ENCODE data around the gene PPP1R1A. TPM values are rescaled to one million over a fixed set of nuclear protein-coding genes. Genes with fewer than 3 reads are reported as not detected.

PPP1R1A gene
- polyA plus RNA-seq, 1 donor (not counting 4 experiments of a cell fraction or from before 2014, with no cell fraction given): not detected

DNA sequence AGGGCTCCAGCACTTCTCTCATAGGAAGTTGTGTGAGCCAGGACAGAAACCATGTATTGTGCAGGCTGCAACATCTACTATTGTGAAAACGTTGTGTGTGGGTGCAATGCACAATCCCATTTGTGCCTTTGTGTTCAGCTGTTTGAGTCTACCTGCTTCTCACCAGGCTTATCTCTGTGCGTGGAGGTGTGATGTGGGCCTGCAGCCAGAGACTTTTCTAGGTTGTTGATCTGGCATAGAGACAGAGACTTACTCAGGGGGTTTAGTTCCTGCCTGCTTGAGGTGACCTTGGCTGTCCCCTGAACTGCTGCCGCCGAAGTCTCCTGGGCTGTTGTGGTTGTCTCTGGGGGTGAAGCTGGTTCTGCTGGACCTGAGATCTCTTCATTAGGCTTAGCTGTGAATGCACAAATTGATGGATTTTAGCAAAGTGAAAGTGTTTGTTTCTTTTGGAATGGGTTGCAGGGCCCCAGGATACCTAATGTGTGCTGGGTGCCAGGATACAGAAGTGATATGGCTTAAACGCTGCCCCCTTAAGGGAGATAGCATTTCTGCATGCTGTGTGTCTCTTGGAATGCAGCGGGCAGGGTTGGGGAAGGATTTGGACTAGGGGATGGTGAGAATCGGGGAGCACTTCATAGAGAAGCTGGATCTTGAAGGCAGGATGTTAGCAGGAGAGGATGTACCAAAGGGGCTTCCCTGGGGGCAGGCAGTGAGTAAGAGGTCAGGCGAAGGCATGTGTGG lies 43.7 kb upstream of the PPP1R1A start:
- dilution Hi-C loops (cut with MboI; ENCODE audit: extremely low pct_ligation_motif_present, low sequenced_read_pairs): no loop called here
- Histone ChIP-seq H3K4me3 (ENCODE audit: control insufficient read depth in 2 of 3, extremely low read depth in 1 of 3, insufficient read depth in 2 of 3, low read depth in 1 of 3, low read length in 3 of 3) (no peak overlapping the region), H3K27me3 (ENCODE audit: control insufficient read depth, extremely low read depth, insufficient read depth, low read length) (peaks cover 3% of the 10 kb centered on the region), H2AFZ (ENCODE audit: control insufficient read depth, low read length) (no peak overlapping the region), H3K9ac (ENCODE audit: control insufficient read depth, extremely low read depth, insufficient read depth, low read length) (no peak overlapping the region), H3K4me2 (ENCODE audit: control insufficient read depth, extremely low read depth, insufficient read depth, low read depth, low read length) (no peak overlapping the region), H4K20me1 (ENCODE audit: control insufficient read depth, extremely low read depth, insufficient read depth, low read length) (no peaks in the 10 kb centered on the region), H3K27ac (ENCODE audit: control insufficient read depth, insufficient read depth, low read length) (no peak overlapping the region), H3K79me2 (ENCODE audit: control insufficient read depth, insufficient read depth, low read length) (no peaks in the 10 kb centered on the region), H3K9me3 (ENCODE audit: control insufficient read depth, low read depth, low read length) (no peaks in the 10 kb centered on the region), H3K4me1 (ENCODE audit: control insufficient read depth, extremely low read depth, insufficient read depth, low read length) (no peaks in the 10 kb centered on the region), H3K36me3 (ENCODE audit: control insufficient read depth in 2 of 2, extremely low read depth in 1 of 2, insufficient read depth in 2 of 2, low read length in 2 of 2) (no peaks in the 10 kb centered on the region), H3K9me1 (ENCODE audit: control insufficient read depth, extremely low read depth, insufficient read depth, low read length) (no peaks in the 10 kb centered on the region)
- TF ChIP-seq, protein P1, sequence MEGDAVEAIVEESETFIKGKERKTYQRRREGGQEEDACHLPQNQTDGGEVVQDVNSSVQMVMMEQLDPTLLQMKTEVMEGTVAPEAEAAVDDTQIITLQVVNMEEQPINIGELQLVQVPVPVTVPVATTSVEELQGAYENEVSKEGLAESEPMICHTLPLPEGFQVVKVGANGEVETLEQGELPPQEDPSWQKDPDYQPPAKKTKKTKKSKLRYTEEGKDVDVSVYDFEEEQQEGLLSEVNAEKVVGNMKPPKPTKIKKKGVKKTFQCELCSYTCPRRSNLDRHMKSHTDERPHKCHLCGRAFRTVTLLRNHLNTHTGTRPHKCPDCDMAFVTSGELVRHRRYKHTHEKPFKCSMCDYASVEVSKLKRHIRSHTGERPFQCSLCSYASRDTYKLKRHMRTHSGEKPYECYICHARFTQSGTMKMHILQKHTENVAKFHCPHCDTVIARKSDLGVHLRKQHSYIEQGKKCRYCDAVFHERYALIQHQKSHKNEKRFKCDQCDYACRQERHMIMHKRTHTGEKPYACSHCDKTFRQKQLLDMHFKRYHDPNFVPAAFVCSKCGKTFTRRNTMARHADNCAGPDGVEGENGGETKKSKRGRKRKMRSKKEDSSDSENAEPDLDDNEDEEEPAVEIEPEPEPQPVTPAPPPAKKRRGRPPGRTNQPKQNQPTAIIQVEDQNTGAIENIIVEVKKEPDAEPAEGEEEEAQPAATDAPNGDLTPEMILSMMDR (optimal IDR thresholded peaks at IDR 0.05 in 1 of 3, IDR thresholded peaks at IDR 0.05 in 1 of 3, conservative IDR thresholded peaks at IDR 0.05 in 1 of 3; ENCODE audit: extremely low read depth in 1 of 3, insufficient read depth in 2 of 3, low read length in 3 of 3): peak in 1 of 3 experiments; percentile 20
- TF ChIP-seq EZH2 (IDR thresholded peaks at IDR 0.05; ENCODE audit: low read length): no peak
- DNase-seq (ENCODE audit: low read depth, low spot score) (no peak), FAIRE-seq (no peak)

- Histone ChIP-seq H4K20me1 (ENCODE audit: control insufficient read depth, extremely low read depth, insufficient read depth, low read length) (no peaks in the 10 kb centered on the region), H3K27ac (ENCODE audit: control insufficient read depth, insufficient read depth, low read length) (no peak overlapping the region), H3K4me3 (ENCODE audit: control insufficient read depth in 2 of 3, extremely low read depth in 1 of 3, insufficient read depth in 2 of 3, low read depth in 1 of 3, low read length in 3 of 3) (no peak overlapping the region), H3K36me3 (ENCODE audit: control insufficient read depth in 2 of 2, extremely low read depth in 1 of 2, insufficient read depth in 2 of 2, low read length in 2 of 2) (no peaks in the 10 kb centered on the region), H3K4me1 (ENCODE audit: control insufficient read depth, extremely low read depth, insufficient read depth, low read length) (no peaks in the 10 kb centered on the region), H3K9me1 (ENCODE audit: control insufficient read depth, extremely low read depth, insufficient read depth, low read length) (no peaks in the 10 kb centered on the region), H3K4me2 (ENCODE audit: control insufficient read depth, extremely low read depth, insufficient read depth, low read depth, low read length) (no peak overlapping the region), H2AFZ (ENCODE audit: control insufficient read depth, low read length) (no peak overlapping the region), H3K9ac (ENCODE audit: control insufficient read depth, extremely low read depth, insufficient read depth, low read length) (no peak overlapping the region), H3K27me3 (ENCODE audit: control insufficient read depth, extremely low read depth, insufficient read depth, low read length) (peaks cover 3% of the 10 kb centered on the region), H3K79me2 (ENCODE audit: control insufficient read depth, insufficient read depth, low read length) (no peaks in the 10 kb centered on the region), H3K9me3 (ENCODE audit: control insufficient read depth, low read depth, low read length) (no peaks in the 10 kb centered on the region)
- dilution Hi-C loops (cut with MboI; ENCODE audit: extremely low pct_ligation_motif_present, low sequenced_read_pairs): no loop called here
- FAIRE-seq (no peak), DNase-seq (ENCODE audit: low read depth, low spot score) (no peak)
- TF ChIP-seq, protein P1 (optimal IDR thresholded peaks at IDR 0.05 in 1 of 3, IDR thresholded peaks at IDR 0.05 in 1 of 3, conservative IDR thresholded peaks at IDR 0.05 in 1 of 3; ENCODE audit: extremely low read depth in 1 of 3, insufficient read depth in 2 of 3, low read length in 3 of 3): no peak
- no peak for TF ChIP-seq EZH2 (IDR thresholded peaks at IDR 0.05; ENCODE audit: low read length)
Observed at GRCh38 chr12:54631551-54631950, 43.1 kb upstream of the PPP1R1A start.
